DMS 273 treated with DMSO at 0.1 percent for 48 hours (cell line): Measurements from ENCODE around the gene PHEX.
"Not testable (repeated sequence)": the region's sequence is repeated elsewhere in the genome, so short reads cannot be mapped to it uniquely, and the experiment has no call there.

Experiments
- DNase-seq: peaks from one replicate; lab custom pipeline; 2025; lab: John Stamatoyannopoulos, UW

The PHEX gene

DNA sequence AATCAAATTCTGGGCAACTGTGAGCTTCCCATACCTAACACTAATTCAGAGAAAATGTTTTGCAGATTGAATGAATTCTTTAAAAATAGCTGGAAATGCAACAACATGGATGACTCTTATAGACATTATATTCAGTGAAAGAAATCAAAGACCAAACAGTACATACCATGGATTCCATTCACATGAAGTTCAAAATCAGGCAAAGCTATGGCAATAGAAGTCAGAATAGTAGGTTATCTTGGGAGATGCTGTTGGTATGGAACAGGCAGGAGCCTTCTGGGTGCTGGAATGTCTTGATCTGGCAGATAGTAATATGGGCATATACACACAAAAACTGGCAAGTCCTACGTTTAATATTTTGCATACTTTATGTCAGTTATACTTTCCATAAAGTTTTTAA lies 215.0 kb downstream of the PHEX start:
- no peak for DNase-seq

DNA sequence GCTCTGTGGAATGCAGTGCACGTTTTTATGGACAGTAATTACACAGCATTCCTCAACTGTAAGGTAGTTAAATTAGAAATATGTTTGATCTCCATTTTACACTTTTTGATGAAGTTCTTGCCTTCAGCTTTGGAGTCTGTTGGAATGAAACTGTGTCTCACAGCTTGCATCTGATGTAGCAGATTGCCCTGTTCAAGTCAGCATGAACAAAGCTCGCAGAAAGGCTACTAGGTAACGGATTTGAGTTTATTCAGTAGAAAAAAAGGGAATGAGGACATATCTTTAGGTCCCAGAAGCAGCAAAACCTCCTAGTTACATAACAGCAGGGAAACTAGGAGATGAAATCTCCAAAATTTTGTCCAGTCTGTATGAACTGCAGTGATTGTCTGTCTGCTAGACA lies 216.3 kb downstream of the PHEX start:
- no peak for DNase-seq

DNA sequence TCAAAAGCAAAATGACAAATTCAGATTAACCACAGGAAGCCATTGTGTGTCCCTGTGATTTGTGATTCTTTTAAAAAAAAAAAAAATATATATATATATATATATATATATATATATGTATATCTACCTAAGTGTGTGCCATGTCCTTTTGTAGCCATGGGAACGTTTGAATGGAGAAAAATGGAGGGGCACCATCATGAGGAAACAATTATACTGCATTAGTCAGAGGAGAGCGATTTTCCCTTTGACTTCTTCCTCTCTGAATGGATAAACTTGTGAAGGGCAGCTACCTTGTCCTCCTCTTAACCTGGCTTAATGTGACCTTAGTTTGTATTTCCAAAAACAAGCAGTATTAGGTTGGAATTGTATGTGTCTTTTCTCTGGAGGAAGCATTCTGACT lies 217.2 kb downstream of the PHEX start:
- DNase-seq, result no peak

DNA sequence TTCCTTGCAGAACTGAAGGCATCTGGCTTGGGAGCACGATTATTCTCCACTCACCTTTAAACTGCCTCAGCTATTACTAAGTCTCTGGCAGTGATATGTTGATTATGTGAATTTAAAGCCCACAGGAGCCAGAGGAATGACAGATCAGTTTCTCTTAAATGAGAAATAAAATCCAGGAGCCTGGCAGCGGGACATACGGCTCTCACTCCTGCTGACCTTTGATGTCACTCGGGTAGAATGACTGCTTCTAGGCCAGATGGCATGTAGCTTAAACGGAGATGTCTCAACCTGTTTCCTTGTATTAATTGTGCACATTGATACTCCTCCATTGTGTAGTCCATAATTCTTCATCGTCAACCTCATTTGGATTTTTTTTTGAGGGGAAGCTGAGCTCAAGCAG lies 236.6 kb downstream of the PHEX start:
- DNase-seq, result no peak

DNA sequence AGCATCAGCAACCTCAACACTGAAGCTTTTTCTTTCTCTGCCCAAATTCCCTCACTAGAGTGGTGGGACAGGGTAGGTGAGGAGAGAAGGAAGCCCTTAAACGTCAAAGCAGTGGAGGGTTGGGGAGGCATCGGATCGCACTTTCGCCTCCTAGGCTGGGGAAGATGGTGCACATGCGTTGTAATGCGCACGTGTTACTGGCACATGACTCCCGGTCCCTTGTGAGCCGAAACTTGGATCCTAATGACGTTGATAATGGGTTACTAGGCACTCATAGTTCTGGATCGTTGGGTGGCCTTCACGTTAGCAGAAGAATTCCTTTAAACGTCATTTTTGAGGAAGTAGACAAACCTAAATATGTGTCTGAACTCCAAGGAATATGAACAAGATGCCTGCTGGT lies 240.5 kb downstream of the PHEX start, which contains the start of gene CBLL2:
Gene CBLL2, plus strand, starts transcription at position 301 of the 400 bp plus-strand sequence. Its CDS starts 79 bp downstream, at position 380.
- DNase-seq, result no peak

DNA sequence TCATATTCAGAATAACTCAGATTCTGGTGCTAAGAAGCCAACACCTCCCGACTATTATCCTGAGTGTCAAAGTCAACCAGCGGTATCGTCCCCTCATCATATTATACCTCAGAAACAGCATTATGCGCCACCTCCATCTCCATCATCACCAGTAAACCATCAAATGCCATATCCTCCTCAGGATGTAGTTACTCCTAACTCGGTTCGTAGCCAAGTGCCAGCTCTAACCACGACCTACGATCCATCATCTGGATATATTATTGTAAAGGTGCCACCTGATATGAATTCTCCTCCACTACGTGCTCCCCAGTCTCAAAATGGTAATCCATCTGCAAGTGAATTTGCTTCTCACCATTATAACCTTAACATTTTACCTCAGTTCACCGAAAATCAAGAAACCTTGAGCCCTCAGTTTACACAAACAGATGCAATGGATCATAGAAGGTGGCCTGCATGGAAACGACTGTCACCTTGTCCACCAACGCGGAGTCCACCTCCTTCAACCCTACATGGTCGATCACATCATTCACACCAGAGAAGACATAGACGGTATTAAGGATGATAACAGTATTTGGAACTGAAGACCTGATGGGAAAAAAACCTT lies 241.7 kb downstream of the PHEX start:
- DNase-seq, result no peak

DNA sequence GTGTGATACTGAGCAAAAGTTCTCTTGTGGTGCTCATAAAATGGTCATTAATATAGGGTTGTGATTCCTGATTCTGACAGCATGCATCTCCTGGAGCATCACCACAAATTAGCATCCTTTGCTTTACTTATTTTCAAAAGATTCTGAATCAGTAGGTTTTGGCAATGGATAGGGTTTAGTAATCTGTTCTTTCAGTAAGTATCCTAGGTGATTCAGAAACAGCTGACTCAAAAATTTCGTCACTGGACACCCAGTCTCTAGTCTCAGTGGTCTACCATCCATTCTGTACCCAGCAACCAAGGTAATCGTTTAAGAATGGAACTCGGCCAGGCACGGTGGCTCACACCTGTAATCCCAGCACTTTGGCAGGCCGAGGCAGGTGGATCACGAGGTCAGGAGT lies 244.7 kb downstream of the PHEX start:
- DNase-seq, result no peak

DNA sequence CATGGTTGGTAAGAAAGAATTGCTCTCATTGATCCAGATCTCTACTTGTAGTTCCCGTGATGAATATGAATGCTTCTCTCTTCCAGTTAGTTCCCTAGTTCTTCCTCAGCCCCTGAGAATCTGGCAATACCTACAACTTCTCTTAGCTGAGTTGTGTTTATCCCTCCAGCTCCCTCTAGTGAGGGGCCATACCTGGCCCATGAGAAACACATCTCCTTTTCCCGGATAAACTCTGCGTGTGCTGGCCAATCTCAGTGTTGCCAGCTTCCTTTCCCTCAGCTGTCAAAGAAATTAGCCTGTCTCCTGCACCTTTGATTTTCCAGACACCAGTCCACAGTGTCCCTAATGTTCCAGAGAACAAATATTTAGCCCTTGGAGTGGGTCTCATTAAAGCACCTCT lies 246.2 kb downstream of the PHEX start:
- no peak for DNase-seq

DNA sequence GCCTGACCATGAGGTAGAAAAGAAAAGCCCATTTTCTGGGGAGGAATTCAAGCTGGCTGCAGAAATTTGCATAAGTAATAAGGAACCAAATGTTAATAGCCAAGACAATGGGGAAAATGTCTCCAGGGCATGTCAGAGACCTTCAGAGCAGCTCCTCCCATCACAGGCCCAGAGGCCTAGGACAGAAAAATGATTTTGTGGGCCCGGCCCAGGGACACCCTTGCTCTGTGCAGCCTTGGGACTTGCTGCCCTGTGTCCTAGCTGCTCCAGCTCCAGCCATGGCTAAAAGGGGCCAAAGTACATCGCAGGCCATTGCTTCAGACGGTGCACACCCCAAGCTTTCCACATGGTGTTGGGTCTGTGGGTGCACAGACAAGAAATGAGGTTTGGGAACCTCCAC lies 257.1 kb downstream of the PHEX start:
- DNase-seq, result not testable (repeated sequence)

DNA sequence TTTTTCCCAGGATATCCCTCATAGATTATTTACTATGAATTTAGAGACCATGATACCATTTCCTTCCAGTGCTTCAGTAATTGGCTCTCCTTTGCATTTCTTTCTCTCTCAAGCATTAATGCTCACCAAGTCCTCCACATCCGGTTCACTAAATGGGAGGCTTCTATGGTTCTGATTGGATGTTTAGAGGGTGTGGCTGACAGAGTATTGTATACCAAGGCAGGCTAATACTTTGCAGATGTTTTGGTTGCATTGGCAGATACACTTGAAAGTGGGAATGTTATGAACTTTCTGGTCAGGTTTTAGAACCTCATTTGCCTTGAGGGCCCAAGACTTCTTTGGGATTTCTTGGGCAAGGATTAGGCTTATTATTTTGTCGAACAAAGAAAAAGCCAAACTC lies 264.7 kb downstream of the PHEX start:
- DNase-seq, result no peak

DNA sequence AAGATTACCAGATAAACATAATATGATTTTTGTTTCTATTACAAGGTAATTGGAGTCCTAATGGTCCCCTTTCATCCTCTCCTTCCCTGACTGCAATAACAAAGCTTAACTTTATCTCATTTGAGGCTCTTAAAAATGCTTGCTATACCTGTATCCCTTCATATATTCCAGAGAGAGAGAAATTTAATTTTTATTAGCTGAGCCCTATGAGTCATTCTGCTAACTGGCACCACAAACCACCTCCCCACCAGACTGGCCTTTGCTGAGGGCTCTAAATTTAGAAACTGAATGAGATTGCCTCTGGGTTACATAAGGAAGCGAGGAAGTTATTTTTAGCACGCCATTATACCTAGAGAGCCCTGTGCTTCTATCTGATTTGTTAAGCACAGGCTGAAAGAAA lies 268.0 kb downstream of the PHEX start:
- DNase-seq, result peak; percentile 78
